Ovary (tissue), 3 donors: ENCODE results near the gene CRTC3.

Experiments
- POLR2A ChIP-seq: fragments of 450-650 bp; IDR thresholded peaks from one replicate; pipeline ENCODE4 v1.6.1; 2017; ENCODE audit warnings: antibody characterized with exemption, mild to moderate bottlenecking, moderate library complexity
- TF ChIP-seq, protein P1 (sequence below), 3 donors: fragments of 450-650 bp in 2 of 3; fragments of 200-600 bp in 1 of 3; IDR thresholded peaks; one replicate each; pipeline versions ENCODE4 v1.5.1 to v1.8.0; 2016 to 2022; ENCODE audit warnings: antibody characterized with exemption in 3 of 3, mild to moderate bottlenecking in 1 of 3
- donor health status: DM: no; HTN: no; CAD: no.

- TF ChIP-seq, protein P1, sequence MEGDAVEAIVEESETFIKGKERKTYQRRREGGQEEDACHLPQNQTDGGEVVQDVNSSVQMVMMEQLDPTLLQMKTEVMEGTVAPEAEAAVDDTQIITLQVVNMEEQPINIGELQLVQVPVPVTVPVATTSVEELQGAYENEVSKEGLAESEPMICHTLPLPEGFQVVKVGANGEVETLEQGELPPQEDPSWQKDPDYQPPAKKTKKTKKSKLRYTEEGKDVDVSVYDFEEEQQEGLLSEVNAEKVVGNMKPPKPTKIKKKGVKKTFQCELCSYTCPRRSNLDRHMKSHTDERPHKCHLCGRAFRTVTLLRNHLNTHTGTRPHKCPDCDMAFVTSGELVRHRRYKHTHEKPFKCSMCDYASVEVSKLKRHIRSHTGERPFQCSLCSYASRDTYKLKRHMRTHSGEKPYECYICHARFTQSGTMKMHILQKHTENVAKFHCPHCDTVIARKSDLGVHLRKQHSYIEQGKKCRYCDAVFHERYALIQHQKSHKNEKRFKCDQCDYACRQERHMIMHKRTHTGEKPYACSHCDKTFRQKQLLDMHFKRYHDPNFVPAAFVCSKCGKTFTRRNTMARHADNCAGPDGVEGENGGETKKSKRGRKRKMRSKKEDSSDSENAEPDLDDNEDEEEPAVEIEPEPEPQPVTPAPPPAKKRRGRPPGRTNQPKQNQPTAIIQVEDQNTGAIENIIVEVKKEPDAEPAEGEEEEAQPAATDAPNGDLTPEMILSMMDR (IDR thresholded peaks at IDR 0.05): no peak
- TF ChIP-seq POLR2A: no peak
Observed at GRCh38 chr15:90547540-90547939, 17.8 kb downstream of the CRTC3 start.
